Stimulated activated CD4-positive, alpha-beta T cell treated with anti-CD3 and anti-CD28 coated beads, TNF-alpha, amount 100 ng/mL, for 24 hours (primary cell): Measurements from ENCODE around the gene LYZ.

ENCODE experiments used
- DNase-seq, 3 experiments: peaks; one replicate each; pipeline ENCODE4 v3.0.0-alpha.2; 2020; ENCODE audit warnings: low read depth in 3 of 3

LYZ gene

DNA sequence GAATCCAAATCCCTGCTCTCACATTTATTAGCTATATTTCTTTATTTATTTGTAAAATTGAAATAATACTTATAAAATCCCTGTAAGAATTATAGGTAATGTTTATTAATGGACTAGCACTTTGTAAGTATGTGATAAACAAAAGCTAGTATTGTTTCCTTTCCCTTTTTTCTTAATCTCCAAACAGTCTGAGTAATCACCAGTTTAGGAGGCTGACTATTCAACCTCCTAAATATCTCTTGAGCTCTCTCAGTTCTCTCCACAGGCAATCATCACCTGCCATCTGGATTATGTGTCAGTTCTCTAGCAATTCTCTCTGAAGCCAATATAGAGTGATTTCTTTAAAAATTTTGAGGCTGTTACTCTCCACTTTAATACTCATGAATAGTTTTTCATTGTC lies 9.2 kb upstream of the LYZ start:
- no peak for DNase-seq

DNA sequence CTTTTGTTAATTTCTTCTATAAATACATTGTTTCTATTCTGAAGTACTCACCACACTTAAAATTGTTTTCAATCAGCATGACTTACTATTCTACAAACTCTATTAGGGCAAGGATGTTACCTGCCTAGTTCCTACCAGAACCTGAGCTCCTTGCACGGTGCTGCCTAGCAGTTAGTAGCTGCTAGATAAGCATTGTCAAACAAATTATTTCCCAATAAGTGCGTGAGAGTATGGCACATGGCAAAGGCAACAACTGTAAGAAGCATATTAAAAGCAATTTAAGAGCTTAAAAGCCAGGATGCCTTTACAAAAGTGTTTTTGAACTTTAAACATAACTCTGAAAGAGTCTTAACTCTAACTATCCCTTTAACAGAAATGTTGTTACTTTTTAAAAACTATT lies 8.2 kb upstream of the LYZ start:
- DNase-seq, result no peak

DNA sequence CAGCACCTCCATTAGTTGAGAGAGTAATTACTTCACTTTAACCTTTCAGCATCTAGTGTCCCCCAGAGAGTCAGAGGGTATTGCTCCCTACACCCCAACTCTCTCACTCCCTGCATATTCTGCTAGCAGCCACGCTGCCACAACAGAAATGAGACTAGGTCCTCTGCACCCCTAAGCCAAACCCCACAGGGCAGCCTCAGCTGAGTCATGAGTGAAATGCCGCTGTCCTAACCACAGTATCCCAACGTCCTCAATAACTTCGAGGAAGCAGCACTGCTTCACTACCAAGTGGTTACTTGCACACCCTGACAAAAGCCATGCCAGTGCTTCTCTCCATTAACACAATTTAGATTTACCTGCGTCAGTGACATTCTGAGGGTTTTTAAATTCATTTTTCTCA lies 6.9 kb upstream of the LYZ start:
- no peak for DNase-seq

DNA sequence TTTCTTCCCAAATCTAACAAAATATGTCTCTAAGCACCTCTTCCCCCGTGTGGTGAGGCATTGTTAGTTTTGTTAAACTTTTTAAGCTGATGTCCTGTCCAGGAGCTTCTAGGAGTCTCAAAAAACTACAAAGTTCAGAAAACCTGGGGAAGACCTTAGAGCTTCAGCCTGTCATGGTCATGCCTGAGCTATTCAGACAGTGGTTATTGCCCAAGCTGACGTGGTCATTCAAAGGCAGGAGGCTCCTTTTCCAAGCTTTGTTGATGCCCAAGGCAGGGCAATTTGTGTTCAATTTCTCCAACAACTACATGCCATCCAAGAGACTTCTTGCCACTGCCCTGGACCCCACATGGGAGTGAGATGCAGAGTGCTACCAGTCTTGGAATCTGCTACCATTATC lies 5.8 kb upstream of the LYZ start:
- DNase-seq, result no peak

DNA sequence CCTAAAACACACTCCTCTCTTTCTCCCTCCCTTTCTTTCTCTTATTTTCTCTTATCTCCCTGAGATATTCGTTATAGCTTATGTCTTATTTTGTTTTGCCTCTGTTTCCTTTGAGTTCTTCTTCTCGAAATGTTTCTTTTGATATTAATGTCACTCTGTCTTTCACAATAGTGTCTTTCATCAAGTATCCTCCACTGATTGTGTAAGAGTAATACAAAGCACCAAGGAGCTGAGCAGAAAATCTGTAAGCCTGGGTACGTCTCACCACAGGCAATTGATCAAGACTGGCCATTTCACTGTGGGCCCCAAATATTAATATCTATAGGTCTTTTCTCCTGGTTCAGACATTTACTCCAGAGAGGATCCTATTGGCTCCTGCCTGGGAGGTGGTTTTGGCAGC lies 4.8 kb upstream of the LYZ start:
- no peak for DNase-seq

DNA sequence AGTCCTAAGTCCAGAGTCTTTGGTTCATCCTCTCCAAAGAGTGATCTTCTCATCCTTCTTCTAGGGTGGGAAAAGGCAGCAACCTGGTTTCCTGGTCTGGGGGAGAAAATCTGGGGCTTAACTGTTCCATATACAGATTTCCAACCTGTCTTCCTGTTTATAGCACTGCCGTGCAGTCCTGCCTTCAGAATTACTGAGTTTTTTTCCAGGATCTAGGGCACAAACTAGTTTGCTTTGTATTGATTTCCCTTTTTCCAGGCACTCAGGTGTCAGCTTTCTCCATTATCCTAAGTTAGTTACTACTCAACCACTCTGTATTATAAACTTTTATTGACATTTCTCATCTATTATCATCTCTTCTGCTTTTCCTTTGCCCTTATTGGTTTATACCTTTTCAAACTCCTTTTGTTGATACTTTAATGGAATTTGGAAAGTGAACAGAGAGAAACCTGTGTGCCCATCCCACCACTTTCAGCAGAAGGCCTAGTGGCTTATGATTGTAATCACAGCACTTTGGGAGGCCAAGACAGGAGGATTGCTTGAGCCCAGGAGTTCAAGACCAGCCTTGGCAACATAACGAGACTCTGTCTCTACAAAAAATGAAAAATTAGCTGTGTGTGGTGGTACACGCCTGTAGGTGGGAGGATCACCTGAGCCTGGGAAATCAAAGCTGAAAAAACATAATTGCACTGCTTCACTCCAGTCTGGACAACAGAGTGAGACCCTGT lies 4.1 kb upstream of the LYZ start:
- DNase-seq, result no peak

DNA sequence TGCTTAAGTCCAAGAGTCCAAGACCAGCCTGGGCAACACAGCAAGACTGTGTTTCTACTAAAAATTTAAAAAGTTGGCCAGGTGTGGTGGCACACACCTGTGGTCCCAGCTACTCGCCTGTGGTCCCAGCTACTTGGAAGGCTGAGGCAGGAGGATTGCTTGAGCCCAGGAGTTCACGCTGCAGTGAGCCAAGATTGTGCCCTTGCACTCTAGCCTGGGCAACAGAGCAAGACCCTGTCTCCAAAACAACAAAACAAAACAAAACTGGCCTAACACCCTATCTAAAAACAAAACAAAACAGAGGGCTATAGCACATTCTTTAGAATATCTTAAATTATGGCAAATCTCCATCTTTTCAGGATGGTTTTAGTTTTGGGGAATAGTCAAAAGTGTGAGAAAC lies 3.1 kb upstream of the LYZ start:
- DNase-seq, result no peak

DNA sequence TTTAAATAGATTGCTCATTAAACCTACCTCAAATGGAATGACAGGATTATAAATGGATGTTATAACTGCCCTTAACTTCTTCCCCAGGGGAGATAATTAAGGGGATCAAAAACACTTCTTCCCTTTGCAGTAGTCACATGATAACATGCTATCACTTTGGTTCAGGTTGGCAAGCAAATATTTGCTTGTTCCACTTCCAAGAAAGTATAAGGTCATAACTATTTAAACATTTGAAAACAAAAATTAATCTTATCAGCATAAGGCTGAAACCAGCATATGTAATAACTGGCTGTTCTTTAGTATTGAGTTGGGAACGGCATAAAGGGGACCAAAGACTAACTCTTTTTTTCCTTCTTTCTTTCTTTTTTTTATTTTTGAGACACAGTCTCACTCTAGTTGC lies 2.4 kb upstream of the LYZ start:
- no peak for DNase-seq

DNA sequence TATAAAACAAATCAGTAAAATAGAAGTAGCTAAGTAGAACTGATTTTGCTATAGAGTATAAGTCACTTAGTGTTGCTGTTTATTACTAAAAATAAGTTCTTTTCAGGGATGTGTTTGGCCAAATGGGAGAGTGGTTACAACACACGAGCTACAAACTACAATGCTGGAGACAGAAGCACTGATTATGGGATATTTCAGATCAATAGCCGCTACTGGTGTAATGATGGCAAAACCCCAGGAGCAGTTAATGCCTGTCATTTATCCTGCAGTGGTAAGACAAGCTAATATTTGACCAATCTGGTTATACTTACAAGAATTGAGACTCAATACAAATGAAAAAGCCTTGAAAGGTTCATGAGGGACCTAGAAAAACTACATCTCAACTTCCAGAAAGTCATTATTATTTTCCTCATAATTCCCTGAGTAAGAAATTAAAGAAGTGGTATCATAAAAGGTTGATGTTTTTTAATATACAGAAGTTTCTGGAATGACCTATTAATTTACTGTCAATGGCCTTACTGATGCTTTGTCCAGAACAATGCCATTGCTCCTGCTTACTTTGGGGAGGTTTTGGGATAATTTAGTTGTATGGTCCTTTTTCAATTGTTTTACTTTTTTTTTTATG lies 1.9 kb downstream of the LYZ start:
- DNase-seq, result no peak

DNA sequence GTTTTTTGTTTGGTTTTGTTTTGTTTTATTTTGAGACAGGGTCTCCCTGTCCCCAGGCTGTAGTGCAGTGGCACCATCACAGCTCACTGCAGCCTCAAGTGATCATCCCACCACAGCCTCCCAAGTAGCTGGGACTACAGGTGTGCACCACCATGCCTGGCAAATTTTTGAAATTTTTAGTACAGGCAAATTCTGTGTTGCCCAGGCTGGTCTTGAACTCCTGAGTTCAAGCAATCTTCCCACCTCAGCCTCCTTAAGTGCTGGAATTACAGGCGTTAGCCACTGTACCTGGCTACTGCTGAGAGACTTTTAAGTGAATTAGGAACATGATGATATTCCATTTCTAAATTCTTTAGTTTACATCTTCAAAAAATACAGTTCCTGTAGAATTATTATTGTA lies 2.6 kb downstream of the LYZ start:
- DNase-seq, result no peak

DNA sequence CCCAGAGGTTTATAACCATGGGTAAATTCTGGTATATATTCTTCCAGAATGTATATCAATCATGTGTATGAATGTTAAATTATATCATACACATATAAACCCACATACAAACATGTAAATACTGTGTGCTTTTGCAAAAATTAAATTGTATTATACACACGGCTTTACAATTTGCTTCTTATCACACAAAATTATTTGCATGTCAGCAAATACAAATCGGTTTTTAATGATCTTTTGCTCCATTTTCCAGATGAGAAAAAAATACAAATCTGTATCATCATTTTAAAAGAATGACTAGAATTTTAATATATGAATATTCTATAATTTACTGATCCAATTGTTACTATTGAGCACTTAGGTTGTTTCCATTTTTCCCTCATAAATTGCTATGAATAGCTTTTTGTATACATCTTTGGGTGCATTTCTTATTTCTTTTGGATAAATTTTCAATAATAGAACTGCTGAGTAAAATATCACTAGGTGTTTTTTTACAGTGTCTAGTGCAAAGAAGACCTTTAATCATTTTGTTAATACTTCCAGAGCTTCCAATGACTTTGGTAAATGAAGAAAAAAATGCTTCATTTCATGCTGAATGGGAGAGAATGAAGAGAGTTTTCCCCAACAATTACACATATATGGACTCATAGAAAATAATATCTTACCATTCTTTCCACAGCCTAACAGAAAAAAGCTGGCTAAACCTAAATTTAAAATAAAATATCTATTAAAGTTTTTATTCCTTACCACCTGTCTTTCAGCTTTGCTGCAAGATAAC lies 3.5 kb downstream of the LYZ start:
- no peak for DNase-seq

DNA sequence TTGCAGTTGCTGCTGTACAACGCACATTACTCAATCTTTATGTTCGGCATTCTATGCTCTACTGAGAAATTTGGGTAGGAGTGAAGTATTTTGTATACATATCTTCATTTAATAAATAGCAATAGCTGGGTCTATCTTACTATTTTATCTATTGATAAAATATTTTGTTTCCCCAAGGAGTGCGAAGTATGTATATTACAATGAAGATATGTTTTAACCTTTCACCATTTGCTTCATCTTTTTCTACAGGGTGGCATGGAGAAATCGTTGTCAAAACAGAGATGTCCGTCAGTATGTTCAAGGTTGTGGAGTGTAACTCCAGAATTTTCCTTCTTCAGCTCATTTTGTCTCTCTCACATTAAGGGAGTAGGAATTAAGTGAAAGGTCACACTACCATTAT lies 4.7 kb downstream of the LYZ start:
- DNase-seq, result no peak

DNA sequence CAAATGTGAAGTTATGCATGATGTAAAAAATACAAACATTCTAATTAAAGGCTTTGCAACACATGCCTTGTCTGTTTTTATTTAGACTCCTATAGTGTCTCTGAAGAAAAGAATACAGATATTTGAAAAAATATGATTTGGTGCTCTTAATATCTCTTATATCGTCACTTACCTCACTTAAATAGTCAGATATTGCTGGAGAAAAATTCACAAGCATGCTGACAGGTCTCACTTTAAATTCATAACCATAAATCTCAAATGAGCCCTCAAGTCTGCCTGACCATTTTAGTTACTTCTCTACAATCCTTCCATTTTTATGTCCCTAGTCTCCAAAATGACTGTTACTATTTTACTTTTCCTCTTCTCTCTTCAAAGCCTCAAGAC lies 6.0 kb downstream of the LYZ start:
- DNase-seq, result no peak

DNA sequence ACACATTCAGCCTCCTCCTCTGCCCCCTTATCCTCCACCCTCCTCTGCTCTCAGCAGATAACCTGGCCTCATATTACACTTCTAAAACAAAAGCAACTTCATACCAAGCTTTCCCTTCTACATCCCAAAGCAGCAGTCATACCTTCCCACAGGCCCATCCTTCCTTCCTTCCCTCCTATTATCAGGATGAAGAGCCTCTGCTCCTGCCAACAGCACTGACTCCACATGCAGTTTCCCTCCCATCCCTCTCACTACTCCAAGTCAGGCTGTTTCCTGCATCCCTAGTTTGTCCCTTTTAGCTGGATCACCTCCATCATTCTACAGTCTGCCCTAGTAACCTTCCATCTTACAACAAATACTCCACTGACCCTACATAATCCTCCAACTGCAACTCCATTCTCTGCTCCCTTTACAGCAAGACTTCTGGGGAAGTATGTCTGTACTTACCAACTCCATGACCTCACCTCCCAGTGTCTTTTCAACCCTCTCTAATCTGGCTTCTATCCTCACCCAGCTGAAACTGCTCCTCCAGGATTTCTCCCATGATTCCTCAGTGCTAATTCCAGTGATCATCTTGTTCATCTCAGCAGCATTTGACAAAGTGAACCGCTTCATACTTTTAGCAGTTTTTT lies 6.5 kb downstream of the LYZ start:
- no peak for DNase-seq

DNA sequence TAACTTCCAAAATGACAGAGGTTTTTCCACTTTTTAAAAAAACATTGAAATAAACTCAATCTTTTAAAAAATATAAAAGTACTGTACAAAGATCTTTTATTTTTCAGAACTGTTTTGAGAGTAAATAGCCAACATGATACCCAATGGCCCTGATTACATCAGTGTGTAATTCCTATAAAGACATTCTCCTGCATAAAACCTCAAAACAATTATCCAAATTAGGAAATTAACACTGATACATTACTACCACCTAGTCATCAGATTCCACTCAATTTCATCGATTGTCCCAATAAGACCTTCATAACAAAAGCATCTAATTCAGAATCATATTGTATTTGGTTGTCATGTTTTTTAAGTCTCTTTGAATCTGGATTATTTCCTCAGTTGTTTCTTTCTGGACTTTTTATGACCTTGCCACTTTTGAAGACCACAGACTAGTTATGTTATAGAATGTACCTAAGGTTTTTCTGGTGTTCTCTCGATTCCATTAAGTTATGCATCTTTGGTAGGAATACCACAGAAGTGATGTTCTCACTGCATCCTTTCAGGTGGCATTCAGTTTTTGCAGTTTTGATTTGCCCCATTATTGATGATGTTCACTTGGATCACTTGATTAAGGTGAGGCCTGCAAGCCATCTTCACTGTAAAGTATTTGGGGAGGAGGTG lies 7.3 kb downstream of the LYZ start:
- DNase-seq, result no peak

DNA sequence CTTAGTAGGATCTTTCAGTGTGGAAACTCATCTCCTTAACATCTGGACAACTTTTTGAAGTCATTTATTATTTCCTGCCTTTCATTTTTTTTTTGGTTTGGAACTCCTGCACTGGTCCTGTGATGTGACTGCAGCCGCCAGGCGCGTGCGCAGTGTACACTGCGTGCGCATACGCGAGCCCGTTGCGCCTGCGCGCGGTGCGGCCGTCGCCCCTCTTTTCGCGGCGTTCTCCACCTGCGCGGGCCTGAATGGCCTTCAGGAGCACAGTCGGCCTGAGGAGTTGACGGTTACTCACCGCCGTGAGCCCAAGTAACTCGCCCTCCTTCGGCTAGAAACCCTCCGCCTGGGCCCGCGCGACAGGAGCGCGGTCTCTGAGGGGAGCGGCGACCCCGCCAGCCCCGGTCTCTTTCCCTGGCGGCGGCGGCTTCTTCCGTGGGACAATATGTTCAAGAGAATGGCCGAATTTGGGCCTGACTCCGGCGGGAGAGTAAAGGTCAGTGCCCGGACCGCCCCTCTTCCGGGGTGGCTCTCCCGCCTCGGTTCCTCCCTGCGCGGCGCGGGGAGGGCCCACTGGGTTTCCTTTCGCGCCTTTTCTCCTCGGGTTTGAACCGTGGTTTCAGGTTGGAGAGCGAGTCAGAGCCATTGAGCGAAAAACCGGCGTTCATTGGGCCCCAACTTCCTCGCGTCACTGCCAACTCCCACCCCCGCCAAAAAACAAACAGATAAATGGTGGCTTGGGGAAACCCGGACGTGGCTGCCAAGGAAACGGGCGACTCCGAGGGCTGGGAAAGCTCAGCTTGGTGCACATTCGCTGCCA lies 11.6 kb downstream of the LYZ start, which contains the start of gene YEATS4:
TSS of gene YEATS4 (plus strand) at position 213 of the 817 bp plus-strand sequence. CDS start at position 443, 230 bp downstream.
- DNase-seq, result peak; percentile 68 to 84 (median 74)

DNA sequence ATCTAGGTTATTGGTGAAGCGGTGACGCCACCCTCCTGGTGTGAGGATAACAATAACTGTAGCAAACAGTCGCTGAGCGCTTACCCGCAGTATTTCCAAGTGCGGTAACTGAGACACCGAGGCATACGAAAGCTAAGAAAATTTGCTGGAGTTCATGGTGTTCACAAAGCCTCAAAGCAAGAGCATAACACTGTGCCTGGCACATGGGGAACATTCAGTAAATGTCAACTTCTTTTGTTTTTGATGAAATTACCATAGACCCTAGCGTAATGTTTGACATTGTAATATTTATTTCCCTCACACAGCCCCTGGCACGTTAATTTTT lies 12.1 kb downstream of the LYZ start:
- DNase-seq, result no peak

DNA sequence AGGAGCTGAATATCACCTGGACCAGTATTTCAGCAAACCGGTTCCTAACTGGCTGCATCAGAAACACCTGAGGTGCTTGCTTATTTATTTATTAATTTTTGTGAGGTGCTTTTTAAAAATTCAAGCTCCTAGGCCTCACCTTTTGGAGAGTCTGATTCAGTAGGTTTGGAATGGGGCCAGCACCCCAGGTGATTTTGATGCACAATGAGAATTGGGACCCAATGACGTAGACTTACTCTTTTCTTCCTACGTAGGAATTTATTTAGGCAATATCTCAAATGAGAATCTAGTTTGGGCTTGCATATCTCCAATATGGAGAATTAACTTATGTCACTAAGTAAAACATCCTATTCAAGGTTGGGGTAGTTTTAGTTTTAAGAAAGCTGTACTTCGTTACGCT lies 18.6 kb downstream of the LYZ start:
- DNase-seq, result no peak

DNA sequence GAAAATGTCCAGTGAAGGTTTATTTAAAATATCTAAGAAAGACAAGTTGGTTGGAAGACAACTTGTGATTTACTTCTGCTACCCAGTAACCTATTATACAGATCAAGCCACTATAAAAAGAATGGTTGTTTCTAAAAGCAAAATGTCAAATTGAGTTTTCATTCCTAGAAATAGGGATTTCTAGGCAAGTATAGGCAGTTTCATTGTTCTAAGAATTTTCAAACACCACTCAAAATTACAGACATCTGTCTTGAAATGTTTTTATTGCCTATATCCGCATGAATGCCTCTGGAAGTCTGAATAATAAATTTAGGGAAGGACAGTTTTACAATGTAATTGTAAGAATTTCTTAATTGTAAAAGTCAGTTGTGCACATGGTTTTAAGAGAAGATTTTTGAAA lies 20.0 kb downstream of the LYZ start:
- DNase-seq, result no peak

DNA sequence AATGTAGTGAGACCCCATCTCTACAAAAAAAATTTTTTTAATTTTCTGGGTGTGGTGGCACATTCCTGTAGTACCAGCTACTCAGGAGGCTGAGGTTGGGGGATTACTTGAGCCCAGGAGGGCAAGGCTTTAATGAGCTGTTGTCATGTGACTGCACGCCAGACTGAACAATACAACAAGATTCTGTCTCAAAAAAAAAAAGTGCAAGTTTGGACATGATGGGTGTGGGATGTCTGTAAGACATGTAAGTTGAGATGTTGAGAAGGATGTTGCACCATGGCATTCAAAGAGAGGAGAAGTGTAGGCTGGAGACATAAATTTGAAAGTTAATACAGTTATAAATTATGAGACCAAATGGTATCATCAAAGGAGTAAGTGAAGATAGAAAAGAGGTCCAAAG lies 34.9 kb downstream of the LYZ start:
- DNase-seq, result no peak

DNA sequence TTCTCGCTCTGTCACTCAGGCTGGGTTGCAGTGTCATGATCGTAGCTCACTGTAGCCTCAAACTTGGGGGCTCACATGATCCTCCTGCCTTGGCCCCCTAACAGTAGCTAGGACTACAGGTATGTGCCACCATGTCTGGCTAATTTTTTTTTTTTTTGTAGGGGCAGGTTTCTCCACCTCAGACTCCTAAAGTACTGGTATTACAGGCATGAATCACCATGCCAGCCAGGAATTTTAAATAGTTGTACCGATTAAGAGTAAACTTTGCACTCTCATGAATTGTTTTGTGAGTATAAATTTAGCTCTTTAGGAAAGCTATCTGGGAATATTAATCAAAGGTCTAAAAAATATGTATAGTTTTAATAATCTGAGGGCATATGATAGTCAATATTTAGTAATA lies 36.9 kb downstream of the LYZ start:
- DNase-seq, result no peak
